GM21360 (cell line): ENCODE results near the gene IQSEC3.
"Not testable (repeated sequence)": the region's sequence is repeated elsewhere in the genome, so short reads cannot be mapped to it uniquely, and the experiment has no call there.

ENCODE experiments used
- ATAC-seq: cut with Tn5 transposase; IDR thresholded peaks from one replicate; pipeline ENCODE4 v1.9.1; 2021; ENCODE audit warnings: mild to moderate bottlenecking, moderate library complexity; ENCODE audit not compliant: unreplicated experiment

IQSEC3 gene

DNA sequence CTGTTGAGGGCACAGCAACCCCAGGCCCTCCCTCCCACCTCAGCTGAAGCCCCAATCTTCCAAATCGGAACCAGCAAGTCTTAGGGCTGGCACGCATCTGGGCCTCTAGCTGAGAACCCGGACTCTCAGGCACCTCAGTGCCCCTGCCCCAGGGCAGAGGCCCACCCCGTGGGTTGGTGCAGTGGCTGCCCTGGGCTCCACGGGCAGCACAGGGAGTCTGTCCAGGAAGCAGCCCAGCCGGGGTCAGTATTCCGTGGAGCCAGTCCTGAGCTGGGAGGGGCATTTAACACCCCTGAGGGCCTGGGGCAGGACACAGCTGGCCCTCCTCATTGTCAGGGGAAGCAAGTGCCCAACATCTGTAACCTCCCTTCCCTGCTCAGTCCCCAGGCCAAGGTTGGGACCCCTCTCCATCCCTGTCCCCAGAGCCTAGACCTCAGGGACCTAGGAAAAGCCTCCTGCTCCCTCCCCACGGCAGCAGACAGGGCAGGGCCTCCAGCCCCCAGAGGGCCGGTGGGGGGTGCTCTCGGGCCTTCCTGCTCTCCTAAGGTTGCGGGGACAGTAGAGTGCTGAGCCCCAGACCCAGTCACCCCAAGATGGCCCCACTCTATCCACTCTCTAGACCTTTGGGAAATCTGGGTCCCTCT is 110.9 kb downstream of the IQSEC3 start:
- no peak for ATAC-seq

DNA sequence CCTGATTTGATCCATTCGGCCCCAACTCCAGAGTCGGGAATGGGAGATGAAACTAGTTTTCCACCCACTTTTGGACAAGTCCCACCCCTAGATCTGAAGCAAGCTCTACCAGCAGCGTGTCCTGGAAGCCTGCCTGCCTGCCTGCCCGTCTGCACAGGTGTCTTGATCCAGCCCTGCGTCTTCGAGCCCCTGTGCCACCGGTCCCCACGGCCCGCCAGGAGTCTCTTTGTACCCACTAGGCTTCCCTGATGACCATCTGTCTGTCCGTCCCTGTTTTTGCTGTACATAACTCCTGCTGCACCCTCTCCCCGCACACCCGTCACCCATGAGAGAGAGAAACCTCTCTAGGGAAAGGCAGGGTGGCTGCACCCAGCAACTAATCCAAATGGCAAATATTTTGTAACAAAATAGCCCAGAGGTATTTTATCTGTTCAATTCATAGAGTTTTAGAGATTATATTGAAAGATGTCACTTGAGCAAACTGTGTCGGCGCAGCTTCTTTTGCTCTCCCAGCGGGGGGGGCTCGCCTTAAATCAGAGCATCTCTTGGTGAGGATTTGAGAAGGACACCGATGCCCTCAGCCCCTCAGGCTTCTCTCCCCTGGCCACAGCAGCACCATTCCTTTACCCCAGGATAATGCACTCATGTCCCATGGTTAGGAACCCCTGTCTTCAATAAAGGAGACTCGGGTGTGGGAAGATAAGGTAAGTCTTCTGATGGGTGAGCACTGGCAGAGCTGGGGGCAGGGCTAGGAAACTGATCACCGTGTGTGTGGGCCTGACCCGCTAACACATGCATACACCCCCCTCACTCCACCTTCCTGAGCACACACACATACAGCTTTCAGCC is 111.6 kb downstream of the IQSEC3 start:
- no peak for ATAC-seq

DNA sequence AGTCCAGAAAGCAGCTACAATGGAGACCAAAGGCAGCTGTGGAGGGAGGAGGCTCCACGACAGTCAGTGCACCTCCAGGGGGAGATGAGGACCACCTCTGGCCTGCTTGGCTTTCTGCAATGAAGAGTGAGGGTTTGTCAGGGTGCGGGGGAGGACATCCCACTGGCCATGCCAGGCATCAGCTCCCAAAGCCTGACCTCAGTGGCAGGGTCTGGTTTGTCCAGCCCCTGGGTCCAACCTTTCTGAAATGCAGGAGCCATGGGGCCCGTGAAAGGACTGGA is 112.2 kb downstream of the IQSEC3 start:
- ATAC-seq: no peak

DNA sequence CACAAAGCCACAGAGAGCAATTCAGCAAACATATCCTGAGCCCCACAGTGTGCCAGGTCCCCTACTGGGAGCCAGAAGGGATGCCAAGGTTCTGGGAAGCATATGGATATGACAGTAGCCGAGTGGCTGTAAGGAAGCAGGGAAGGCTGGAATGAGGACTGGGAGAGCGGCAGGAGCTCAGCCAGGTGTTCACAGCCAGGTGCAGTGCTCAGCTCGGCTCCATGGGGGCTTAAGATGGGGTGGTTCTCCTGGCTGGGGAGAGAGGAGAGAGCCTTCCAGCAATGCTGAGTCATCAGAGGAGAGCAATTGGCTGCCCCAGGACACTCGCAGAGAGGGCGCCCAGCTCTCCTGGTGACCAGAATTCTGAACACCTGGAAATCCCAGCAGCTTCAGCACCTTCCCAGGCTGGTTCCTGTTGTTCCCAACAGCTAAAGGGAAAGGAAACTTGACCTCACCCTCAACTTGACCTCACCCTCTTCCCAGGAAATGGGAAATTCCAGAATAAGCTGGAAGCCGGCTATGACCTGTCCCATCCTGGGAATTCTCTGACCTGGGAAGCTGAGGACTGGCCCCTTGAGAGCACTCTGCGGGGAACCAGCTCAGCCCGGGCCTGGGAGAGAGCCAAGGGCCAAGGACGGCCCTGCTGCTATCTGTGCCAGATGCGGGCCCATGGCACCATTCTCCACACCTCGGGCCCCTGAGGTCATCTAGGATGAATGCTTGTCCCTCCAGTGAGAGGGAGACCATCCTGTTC is 112.7 kb downstream of the IQSEC3 start:
- ATAC-seq: no peak

DNA sequence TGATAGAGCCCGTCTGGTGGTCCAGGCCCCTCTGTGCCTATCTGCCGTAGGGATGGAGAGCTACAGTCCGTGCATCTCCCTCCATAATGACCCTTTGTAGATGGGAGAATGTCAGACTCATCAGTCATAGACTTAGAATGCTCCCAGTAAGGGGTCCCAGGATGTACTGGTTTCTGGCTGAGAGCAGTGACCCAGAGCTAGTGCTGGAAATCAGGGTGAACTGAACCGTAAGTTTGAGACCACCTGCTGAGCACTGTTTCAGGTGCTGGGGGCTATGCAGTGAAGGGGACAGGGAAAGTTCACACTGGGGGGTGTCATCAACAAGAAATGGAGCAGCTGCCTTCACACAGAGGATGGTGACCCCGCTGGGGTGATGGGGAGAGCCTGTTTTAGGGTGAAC is 113.3 kb downstream of the IQSEC3 start:
- no peak for ATAC-seq

DNA sequence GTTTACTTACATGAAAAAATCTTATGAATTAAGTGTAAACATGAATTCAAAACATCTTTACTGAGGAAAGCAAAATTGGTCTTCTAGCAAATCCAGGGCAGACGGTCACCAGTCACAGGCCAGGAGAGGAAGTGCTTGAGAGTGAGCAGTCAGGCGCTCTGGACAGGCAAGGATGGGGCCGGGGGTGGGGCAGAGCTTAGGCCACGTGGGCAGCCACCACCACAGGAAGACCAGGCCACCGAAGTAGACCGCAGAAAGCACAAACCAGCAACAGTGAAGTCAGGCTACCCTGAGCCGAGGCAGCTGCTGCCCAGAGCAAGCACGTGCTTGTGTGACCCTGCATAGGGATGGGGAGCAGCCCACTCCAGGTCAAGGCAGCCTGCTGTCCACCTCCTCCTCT is 113.9 kb downstream of the IQSEC3 start:
- ATAC-seq: no peak

DNA sequence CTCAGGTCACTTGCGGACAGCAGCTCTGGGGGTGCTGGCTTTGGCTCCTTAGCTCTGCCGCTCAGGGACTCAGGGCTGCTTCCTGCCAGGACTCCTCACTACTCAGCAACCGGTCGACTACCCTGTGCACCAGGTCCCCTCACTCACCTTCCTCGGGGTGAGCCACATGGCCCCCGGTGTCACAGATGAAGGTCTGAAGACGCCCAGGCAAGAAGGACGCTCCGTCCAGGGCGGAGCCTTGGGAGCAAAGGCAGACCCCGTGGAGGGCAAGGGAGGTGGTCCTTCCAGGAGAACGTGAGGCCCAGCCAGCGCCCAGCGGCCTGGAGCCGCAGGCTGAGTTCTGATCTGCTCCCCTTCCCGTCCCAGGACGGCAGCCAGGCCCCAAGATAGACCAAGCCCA is 115.4 kb downstream of the IQSEC3 start:
- ATAC-seq: no peak

DNA sequence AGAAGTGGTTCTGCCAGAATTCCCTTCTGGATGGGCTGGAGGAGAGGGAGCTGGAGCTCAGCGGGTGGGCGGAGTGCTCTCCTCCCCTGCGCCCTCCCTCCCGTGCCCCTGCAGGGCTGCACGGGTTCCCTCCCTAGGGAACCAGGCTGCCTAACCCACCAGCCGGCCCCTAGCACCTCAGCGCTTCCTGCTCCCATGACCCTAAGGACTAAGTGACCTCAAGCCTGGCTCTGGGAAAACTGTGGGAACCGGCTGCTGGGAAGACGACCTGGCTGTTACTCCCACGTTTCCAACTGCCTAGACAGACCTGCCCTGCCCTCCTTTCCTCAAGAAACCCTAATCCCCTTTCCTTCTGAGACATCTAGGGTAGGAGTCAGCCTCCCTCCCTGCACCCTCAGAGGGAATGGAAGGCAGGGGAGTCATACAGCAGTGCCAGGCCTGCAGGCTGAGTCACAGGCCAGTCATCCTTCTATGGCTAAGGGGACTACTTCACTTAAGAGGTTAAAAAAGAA is 115.9 kb downstream of the IQSEC3 start:
- no peak for ATAC-seq

DNA sequence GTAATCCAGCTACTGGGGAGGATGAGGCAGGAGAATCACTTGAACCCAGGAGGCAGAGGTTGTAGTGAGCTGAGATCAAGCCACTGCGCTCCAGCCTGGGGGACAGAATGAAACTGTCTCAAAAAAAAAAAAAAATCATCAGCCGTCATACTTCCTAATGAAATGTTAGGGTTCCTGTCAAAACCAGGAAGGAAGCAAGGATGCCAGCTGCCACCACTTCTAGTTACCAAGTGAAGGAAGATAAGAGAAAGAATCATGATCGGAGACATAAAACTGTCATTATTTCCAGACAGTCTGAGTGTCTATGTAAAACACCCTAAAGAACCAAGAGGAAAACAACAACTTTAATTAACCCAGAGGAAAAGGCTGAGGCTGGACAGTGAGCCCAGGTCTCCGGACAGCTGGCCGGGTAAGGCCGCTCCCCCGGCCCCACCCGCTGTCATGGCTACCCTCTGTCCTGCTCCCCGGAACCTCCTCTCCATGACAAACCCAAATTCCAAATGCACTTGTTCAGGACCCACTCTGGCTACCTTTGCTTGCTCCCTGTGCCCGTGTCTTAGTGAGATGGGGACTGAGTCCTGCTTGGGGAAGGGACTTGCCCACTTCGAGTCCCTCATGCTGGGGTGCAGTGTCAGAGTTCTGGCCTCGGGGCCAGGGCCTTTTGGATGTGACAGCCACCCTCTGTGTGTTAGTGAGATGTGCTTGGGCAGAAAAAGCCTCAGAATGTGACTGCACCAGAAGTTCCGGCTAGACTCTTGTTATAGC is 118.4 kb downstream of the IQSEC3 start:
- ATAC-seq: no peak

DNA sequence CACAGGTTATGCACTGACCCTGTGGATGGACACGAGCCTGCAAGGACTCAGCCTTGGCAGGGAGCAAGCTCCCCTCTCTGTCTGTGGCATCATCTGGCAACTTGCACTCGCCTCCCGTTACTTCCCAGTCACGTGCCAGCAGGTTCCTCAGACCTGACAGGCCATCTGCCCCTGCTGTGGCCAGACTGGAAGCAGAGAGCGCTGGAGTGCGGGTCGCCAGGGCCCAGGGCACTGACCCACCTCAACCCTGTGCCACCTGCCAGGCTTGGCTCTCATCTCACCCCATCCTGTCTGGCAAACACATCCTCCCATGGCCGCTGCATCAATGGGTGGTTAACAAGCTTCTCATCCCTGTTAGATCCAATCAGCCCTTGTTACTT is 119.0 kb downstream of the IQSEC3 start:
- ATAC-seq: no peak

DNA sequence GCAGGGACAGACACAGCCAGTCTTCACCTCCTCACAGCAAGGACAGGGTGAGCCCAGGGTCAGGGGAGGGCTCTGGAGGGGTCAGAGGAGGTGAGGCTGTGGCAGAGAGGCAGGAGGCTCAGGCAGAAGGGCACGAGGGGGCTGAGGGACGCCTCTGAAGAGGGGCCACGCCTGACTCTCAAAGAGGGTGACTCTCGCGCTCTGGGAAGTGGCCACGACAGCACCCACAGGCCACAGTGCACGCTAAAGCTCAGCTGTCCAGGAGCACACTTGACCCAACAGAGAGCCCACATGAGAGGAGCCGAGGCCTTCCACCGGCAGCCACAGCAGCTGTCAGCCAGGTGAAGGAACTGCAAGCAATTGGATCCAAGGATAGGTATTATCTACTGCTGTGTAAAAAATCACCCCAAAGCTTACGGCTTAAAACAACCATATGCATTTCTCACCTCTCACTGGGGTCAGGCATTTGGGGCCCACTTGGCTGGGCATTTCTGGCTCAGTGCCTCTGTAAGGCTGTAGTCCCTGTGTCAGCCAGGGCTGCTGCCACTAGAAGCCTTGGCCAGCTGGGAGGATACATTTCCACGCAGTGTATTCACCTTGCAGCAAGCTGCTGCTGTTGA is 119.5 kb downstream of the IQSEC3 start:
- no peak for ATAC-seq

DNA sequence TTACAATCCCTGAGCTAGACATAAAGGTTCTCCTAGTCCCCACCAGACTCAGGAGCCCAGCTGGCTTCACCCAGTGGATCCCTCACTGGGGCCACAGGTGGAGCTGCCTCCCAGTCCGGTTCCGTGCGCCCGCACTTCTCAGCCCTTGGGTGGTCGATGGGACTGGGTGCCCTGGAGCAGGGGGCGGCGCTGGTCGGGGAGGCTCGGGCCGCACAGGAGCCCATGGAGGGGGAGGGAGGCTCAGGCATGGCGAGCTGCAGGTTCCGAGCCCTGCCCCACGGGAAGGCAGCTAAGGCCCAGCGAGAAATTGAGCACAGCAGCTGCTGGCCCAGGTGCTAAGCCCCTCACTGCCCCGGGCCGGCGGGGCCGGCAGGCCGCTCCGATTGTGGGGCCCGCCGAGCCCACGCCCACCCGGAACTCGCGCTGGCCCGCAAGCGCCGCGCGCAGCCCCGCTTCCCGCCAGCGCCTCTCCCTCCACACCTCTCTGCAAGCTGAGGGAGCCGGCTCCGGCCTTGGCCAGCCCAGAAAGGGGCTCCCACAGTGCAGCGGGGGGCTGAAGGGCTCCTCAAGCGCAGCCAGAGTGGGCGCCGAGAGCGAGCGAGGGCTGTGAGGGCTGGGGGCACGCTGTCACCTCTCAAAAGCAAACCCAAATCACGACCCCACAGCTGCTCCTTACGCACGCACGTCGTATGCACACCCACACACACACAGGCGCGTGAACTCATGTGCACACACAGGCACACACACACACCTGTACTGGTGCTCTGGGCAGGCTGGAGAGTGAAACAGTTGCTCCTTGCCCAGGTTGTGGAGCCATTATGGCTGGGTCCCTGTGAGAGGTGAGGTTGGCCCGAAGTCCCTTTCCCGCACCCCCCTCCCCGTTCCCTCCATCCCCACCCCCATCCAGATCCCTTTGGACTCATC is 121.7 kb downstream of the IQSEC3 start:
- ATAC-seq: not testable (repeated sequence)

DNA sequence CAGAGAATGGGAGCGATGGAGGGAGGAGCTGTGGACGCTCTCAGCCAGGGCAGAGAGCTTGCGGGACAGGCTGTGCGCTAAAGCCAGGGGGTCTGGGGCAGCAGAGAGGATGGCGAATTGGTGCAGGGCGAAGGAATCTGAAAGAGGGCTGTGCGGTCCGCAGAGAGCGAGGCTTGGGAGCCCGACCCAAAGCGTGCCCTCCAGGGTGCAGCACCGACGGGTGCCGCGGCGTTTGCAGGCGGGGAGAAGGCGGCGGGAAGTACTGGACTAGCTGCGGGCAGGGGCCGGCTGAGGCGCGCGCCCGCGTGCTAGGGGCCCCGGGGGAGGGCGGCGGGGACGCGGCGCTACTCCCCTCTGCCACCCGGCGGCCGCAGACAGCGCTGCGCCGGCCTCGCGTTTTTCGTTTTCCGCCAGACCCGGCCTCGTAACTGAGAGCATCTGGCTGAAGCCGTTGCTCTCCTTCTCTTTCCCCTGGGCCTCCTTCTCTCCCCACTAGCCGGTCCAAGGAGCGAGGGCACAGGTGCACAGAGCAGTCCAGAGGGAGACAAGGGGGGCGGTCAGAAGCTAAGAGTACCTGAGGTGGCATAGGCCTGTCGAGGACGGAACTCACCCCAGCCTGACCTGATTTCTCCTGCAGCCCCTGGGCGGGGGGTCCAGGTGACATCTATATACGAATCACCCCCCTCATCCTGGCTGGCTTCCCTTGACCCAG is 122.5 kb downstream of the IQSEC3 start:
- no peak for ATAC-seq

DNA sequence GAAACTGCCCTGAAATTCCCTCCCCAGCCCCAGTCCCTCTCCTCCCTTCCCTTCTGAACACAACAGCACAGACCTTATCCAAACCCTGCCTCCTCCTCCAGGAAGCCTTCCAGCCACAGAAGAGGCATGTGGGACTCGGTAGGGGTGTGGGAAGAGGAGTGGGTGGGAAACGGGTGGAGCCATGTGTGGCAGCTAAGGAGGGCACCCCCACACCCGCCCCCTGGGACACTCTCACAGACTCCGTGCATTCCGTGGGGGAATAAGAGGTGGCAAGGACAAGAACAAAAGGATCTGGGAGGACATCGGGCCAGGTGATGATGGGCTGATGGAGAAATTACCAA is 123.0 kb downstream of the IQSEC3 start:
- no peak for ATAC-seq

DNA sequence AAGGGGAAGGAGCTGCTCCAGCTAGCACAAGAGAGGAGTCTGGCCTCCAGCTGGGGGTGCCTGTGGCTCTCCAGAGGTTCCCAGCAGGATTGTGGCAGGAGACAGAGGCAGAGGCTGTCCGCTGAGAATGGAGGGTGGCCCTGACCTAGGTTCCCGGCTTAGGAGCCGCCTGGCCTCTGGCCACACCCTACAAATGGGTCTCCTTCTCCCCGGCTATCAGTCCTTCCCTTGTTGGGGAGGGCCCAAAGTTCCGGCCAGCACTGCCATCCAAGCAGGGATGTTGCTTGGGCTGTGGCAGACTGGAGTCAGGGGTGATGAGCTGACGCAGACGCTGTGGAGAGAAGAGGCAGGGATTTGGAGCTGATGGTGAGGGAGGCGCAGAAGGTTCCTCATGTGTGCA is 124.3 kb downstream of the IQSEC3 start:
- no peak for ATAC-seq

DNA sequence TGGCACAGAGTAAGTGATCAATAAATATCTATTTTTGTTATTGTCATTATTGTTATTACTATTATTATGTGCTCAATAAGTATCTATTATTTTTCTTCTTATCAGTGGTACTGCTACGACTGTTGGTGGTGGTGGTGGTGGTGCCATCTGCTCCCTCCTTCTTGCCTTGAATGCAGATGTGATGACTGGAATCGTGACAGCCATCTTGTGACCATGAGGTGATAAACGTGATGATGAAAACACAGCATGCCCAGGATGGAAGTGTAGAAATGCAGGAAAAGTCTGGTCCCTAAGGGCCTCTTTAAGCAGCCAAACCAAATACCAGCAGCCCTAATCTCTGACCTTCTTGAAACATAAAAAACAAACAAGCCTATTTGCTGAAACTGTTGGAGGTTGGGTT is 125.0 kb downstream of the IQSEC3 start:
- ATAC-seq: no peak

DNA sequence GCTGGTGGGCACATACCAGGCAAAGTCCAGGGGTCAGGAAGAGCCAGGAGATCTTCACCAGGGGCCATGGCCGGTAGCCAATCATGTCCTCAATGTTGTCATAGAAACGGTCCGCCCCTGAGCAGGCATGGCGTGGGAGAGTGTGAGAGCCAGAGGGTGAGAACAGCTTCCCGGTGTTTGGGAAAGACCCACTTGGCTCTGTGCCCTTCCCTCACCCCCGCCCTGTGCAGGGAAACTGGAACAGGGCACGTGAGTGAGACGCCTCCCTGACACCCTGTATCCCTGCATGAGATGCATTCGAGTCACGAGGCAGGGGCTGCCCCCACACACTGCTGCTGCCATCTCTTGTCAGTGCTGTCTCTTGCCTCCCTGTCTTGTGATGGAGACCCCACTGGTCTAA is 126.7 kb downstream of the IQSEC3 start:
- no peak for ATAC-seq

DNA sequence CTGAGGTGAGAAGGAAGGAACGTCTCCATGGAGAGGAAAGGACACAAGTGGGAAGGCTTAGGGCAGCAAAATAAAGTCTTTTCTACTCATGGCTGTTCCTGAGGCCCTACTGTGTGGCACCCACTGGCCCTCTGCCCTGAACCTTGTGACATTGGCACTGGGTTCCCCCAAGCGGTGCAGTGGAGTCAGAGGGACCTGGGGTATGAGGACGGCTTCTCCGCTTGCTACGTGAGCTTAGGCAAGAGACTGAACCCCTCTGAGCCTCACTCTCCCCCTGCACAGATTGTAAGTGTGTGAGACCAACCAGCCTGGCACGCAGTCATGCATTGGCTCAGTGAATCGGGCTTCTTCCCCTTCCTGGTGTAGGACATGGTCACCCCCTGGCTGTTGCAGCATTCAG is 127.7 kb downstream of the IQSEC3 start:
- ATAC-seq: no peak

DNA sequence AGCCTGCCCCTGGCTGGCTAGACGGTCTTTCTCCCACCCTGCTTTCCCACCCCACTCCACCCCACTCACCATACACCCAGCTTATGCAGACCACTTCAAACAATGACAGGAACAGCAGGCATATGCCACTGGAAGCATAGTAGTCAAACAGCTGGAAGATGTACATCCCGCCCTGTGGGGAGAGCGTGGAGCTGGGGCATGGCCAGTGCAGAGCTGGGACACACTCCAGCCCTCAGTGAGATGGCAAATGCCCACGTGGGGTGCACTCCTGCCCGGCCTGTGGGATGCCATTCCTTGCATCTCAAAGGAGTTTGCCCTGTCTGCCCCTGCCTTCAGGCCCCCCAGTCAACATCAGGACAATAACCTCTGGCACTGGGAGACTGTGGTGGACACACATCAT is 128.6 kb downstream of the IQSEC3 start:
- ATAC-seq: no peak
